H1 (cell line): Measurements from ENCODE around the gene DNAJC19. TPM values are rescaled to one million over a fixed set of nuclear protein-coding genes. Genes with fewer than 3 reads are reported as not detected.

Source experiments
- CTCF ChIA-PET: fragments of 300-600 bp; sonication (Branson Sonifier 250); formaldehyde crosslinking; loops from one replicate; lab custom pipeline; 2021; ENCODE audit not compliant: partially characterized antibody; lab: Charles Lee
- POLR2A ChIA-PET: fragments of 300-600 bp; sonication (Branson Sonifier 250); formaldehyde crosslinking; loops from one replicate; lab custom pipeline; 2021; ENCODE audit warnings: inconsistent platforms; ENCODE audit not compliant: partially characterized antibody; lab: Charles Lee
- DNase-seq, 2 experiments: peaks; one replicate each; pipeline versions ENCODE4 v3.0.0 to v3.0.0-alpha.2; 2010 to 2022; ENCODE audit warnings: low spot score in 2 of 2, low read depth in 1 of 2, mixed read lengths in 1 of 2
- FAIRE-seq: peaks from 2 replicates; lab custom pipeline; 2011; peaks lifted over from hg19 to GRCh38; lab: Jason Lieb, UNC
- H2AFZ ChIP-seq: 2 replicates; pipeline ENCODE4 v1.8.1; 2012; ENCODE audit warnings: low read length, inconsistent platforms
- H2AK5ac ChIP-seq: 2 replicates; pipeline ENCODE4 v1.6.1; 2013; ENCODE audit warnings: low read depth, low read length
- H2BK120ac ChIP-seq: replicated peaks from 2 replicates; pipeline ENCODE3; 2013; ENCODE audit warnings: low read depth, low read length, inconsistent platforms
- H2BK12ac ChIP-seq: 2 replicates; pipeline ENCODE4 v1.6.1; 2013; ENCODE audit warnings: low read depth, low read length
- H2BK15ac ChIP-seq: 2 replicates; pipeline ENCODE4 v1.6.1; 2013; ENCODE audit warnings: low read length
- H2BK20ac ChIP-seq: 2 replicates; pipeline ENCODE4 v1.6.1; 2013; ENCODE audit warnings: low read length
- H2BK5ac ChIP-seq: 2 replicates; pipeline ENCODE4 v1.6.1; 2013; ENCODE audit warnings: low read depth, low read length
- H3K14ac ChIP-seq: 2 replicates; pipeline ENCODE4 v1.6.1; 2013; ENCODE audit warnings: inconsistent platforms; ENCODE audit not compliant: insufficient read length
- H3K18ac ChIP-seq: 2 replicates; pipeline ENCODE4 v1.6.1; 2013; ENCODE audit warnings: low read length; ENCODE audit errors: extremely low read depth
- H3K23ac ChIP-seq: 2 replicates; pipeline ENCODE4 v1.6.1; 2013; ENCODE audit warnings: inconsistent platforms; ENCODE audit not compliant: insufficient read length
- H3K23me2 ChIP-seq: 2 replicates; pipeline ENCODE4 v1.6.1; 2013; ENCODE audit warnings: low read depth, low read length
- H3K27ac ChIP-seq: 2 replicates; pipeline ENCODE4 v1.6.1; 2011; ENCODE audit warnings: low read depth, low read length, inconsistent platforms
- H3K27me3 ChIP-seq, 4 experiments: replicated peaks in 1 of 4; 1 replicate in 1 of 4; 2 replicates in 3 of 4; pipeline versions ENCODE4 v1.6.1 to v1.8.1; 2011 to 2013; ENCODE audit warnings: low read length in 3 of 4, mild to moderate bottlenecking in 3 of 4, inconsistent platforms in 2 of 4, mixed read lengths in 2 of 4, moderate library complexity in 1 of 4; ENCODE audit not compliant: control insufficient read depth in 3 of 4, insufficient read depth in 3 of 4; ENCODE audit errors: extremely low read depth in 1 of 4
- H3K36me3 ChIP-seq, 4 experiments: 2 replicates each; pipeline versions ENCODE4 v1.6.1 to v1.8.1; 2011 to 2013; ENCODE audit warnings: mild to moderate bottlenecking in 4 of 4, low read length in 3 of 4, moderate library complexity in 2 of 4, control low read depth in 1 of 4, inconsistent platforms in 1 of 4; ENCODE audit not compliant: insufficient read depth in 4 of 4, control insufficient read depth in 2 of 4
- H3K4ac ChIP-seq: replicated peaks from 2 replicates; pipeline ENCODE3; 2013; ENCODE audit warnings: low read length, low read depth, mixed read lengths, inconsistent platforms; ENCODE audit not compliant: insufficient read length
- H3K4me1 ChIP-seq, 4 experiments: replicated peaks in 1 of 4; 1 replicate in 1 of 4; 2 replicates in 3 of 4; pipeline versions ENCODE4 v1.6.1 to v1.8.1; 2011 to 2013; ENCODE audit warnings: low read length in 3 of 4, inconsistent platforms in 2 of 4, mixed read lengths in 1 of 4; ENCODE audit not compliant: insufficient read depth in 4 of 4, control insufficient read depth in 3 of 4
- H3K4me2 ChIP-seq, 2 experiments: 2 replicates each; pipeline versions ENCODE4 v1.6.1 to v1.8.1; 2011 to 2013; ENCODE audit warnings: low read depth in 2 of 2, low read length in 2 of 2, control low read depth in 1 of 2, inconsistent platforms in 1 of 2, mild to moderate bottlenecking in 1 of 2; ENCODE audit not compliant: insufficient read depth in 1 of 2
- H3K4me3 ChIP-seq, 4 experiments: fragments of 200-600, 300-600 bp in 1 of 4; sonication (generic), shearing (Covaris generic), sonication (Bioruptor Twin) in 1 of 4; 2 replicates each; pipeline versions ENCODE4 v1.5.1 to v1.8.1; 2011 to 2016; ENCODE audit warnings: low read length in 4 of 4, low read depth in 3 of 4, control low read depth in 2 of 4, inconsistent platforms in 2 of 4, mild to moderate bottlenecking in 2 of 4, mixed read lengths in 1 of 4, moderate library complexity in 1 of 4; ENCODE audit not compliant: insufficient read depth in 2 of 4; ENCODE audit errors: extremely low read depth in 1 of 4
- H3K56ac ChIP-seq: replicated peaks from 2 replicates; pipeline ENCODE3; 2013; ENCODE audit warnings: low read depth, mild to moderate bottlenecking, mixed read lengths, low read length, inconsistent platforms; ENCODE audit not compliant: insufficient read length
- H3K79me1 ChIP-seq: 2 replicates; pipeline ENCODE4 v1.6.1; 2013; ENCODE audit warnings: low read depth, low read length, control low read depth
- H3K79me2 ChIP-seq, 2 experiments: 2 replicates each; pipeline versions ENCODE4 v1.6.1 to v1.8.1; 2012 to 2013; ENCODE audit warnings: low read length in 2 of 2, mild to moderate bottlenecking in 2 of 2, inconsistent platforms in 1 of 2; ENCODE audit not compliant: insufficient read depth in 2 of 2, control insufficient read depth in 1 of 2
- H3K9ac ChIP-seq, 4 experiments: replicated peaks in 1 of 4; 1 replicate in 1 of 4; 2 replicates in 3 of 4; pipeline versions ENCODE4 v1.6.1 to v1.8.1; 2011 to 2013; ENCODE audit warnings: low read depth in 3 of 4, low read length in 3 of 4, control low read depth in 2 of 4, mild to moderate bottlenecking in 2 of 4, moderate library complexity in 2 of 4, inconsistent platforms in 1 of 4; ENCODE audit errors: extremely low read depth in 1 of 4
- H3K9me3 ChIP-seq, 2 experiments: 2 replicates each; pipeline versions ENCODE4 v1.6.1 to v1.8.1; 2012 to 2013; ENCODE audit warnings: mild to moderate bottlenecking in 2 of 2, moderate library complexity in 2 of 2, control low read depth in 1 of 2, inconsistent platforms in 1 of 2, low read depth in 1 of 2, low read length in 1 of 2, mixed read lengths in 1 of 2; ENCODE audit not compliant: insufficient read depth in 2 of 2
- H4K20me1 ChIP-seq, 2 experiments: replicated peaks in 1 of 2; 2 replicates each; pipeline versions ENCODE3 to v1.8.1; 2011 to 2013; ENCODE audit warnings: inconsistent platforms in 2 of 2, low read length in 2 of 2, mild to moderate bottlenecking in 1 of 2; ENCODE audit not compliant: insufficient read depth in 2 of 2, control insufficient read depth in 1 of 2
- H4K5ac ChIP-seq: 2 replicates; pipeline ENCODE4 v1.6.1; 2013; ENCODE audit warnings: low read length, low read depth, mixed read lengths, inconsistent platforms; ENCODE audit not compliant: insufficient read length
- H4K8ac ChIP-seq: 2 replicates; pipeline ENCODE4 v1.8.0; 2013; ENCODE audit warnings: mild to moderate bottlenecking, moderate library complexity, low read length, inconsistent platforms; ENCODE audit not compliant: insufficient read depth; ENCODE audit errors: extremely low read depth
- H4K91ac ChIP-seq: replicated peaks from 2 replicates; pipeline ENCODE3; 2013; ENCODE audit warnings: low read length, mixed read lengths, inconsistent platforms; ENCODE audit not compliant: insufficient read length
- BCL11A ChIP-seq, 2 experiments: IDR thresholded peaks; one replicate each; pipeline ENCODE4 v1.6.1; 2011; ENCODE audit warnings: low read depth in 2 of 2, low read length in 2 of 2, mild to moderate bottlenecking in 2 of 2
- CHD1 ChIP-seq: IDR thresholded peaks from 2 replicates; pipeline ENCODE4 v1.6.1; 2012; ENCODE audit warnings: low read depth, low read length, improper control_type of control experiment
- EP300 ChIP-seq, 2 experiments: IDR thresholded peaks; 1 replicate in 1 of 2; 2 replicates in 1 of 2; pipeline ENCODE4 v1.6.1; 2011 to 2012; ENCODE audit warnings: low read depth in 2 of 2, low read length in 2 of 2, mild to moderate bottlenecking in 2 of 2, borderline replicate concordance in 1 of 2, inconsistent platforms in 1 of 2, moderate library complexity in 1 of 2
- SIRT6 ChIP-seq: IDR thresholded peaks from one replicate; pipeline ENCODE4 v1.7.1; 2012; ENCODE audit warnings: low read length, inconsistent platforms
- TAF7 ChIP-seq: optimal IDR thresholded peaks from 2 replicates; pipeline ENCODE3; 2011; ENCODE audit warnings: low read depth, mild to moderate bottlenecking, inconsistent platforms, low read length, moderate library complexity, borderline replicate concordance
- TBP ChIP-seq: IDR thresholded peaks from 2 replicates; pipeline ENCODE4 v1.6.1; 2011; ENCODE audit warnings: low read depth, low read length, improper control_type of control experiment
- TEAD4 ChIP-seq: IDR thresholded peaks from 2 replicates; pipeline ENCODE4 v1.6.1; 2012; ENCODE audit warnings: low read depth, low read length, inconsistent platforms, mixed read lengths
- YY1 ChIP-seq: IDR thresholded peaks from 2 replicates; pipeline ENCODE4 v1.6.1; 2011; ENCODE audit warnings: low read depth, mild to moderate bottlenecking, low read length
- WGBS, 2 experiments: shearing (Covaris generic) in 1 of 2; methylation state at CpG; one replicate each; pipeline versions ENCODE4 v1.1.6 to v1.1.7; 2013 to 2015; ENCODE audit warnings: low lambda C conversion rate in 2 of 2, mixed read lengths in 2 of 2, inconsistent platforms in 1 of 2, low coverage in 1 of 2, missing lambda C conversion rate in 1 of 2; ENCODE audit not compliant: insufficient replicate concordance in 2 of 2, insufficient coverage in 1 of 2, insufficient read length in 1 of 2; ENCODE audit errors: extremely low coverage in 1 of 2, missing lambda C conversion rate in 1 of 2; 5-methylcytosine and 5-hydroxymethylcytosine counted together
- polyA plus RNA-seq, 7 experiments: library from polyadenylated mRNA; depleted of rRNA in 3 of 7; stranded (reverse) in 5 of 7; unstranded in 2 of 7; fragments of >200 nt in 5 of 7; fragments of 200-250 nt in 2 of 7; gene quantifications; 1 replicate in 5 of 7; 2 replicates in 1 of 7; 4 replicates in 1 of 7; pipeline versions ENCODE4 v1.2.1 to v1.2.3, GENCODE V29; 2011 to 2013; ENCODE audit warnings: missing spikeins in 2 of 7, mixed read lengths in 2 of 7
- total RNA-seq: library from RNA; stranded (reverse); fragmentation: NEBNext Ultra II Directional; extraction: Animal tissue kit (Norgen Biotek cat#: 25700); gene quantifications from 2 replicates; pipeline ENCODE4 v1.2.1, GENCODE V29; 2021
- TF ChIP-seq, protein P1 (sequence below): IDR thresholded peaks from 2 replicates; pipeline ENCODE4 v1.6.1; 2011; ENCODE audit warnings: low read depth, mild to moderate bottlenecking, low read length; ENCODE audit not compliant: insufficient read depth
- TF ChIP-seq, protein P2 (sequence below): IDR thresholded peaks from 2 replicates; pipeline ENCODE4 v1.6.1; 2012; ENCODE audit warnings: low read length, inconsistent platforms

The DNAJC19 gene
- total and polyA plus RNA-seq, 2 of the 8 experiments (the other 6 are each of a cell fraction or from before 2014, with no cell fraction given) = 62.4 to 90.9 TPM

DNA sequence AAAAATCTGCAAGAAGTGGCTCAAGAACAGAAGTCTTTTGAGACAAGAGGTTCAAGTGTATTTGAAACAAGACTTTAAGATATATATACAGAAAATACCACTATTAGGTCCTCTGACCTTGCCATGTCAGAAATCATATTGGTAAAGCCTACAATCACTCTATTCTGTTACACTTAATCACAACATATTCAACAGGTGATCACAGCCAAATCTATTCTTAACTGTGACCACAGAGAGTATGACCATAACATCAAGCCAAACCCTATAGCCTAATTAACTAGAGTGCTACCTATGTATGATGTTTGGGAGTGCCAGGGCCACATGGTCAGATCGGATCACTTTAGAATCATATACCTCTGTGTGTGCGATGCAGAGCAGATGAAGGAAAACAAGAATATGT is 2.2 kb downstream of the DNAJC19 start:
- Histone ChIP-seq H3K4me1 (no peaks in the 10 kb centered on the region), H2AK5ac (no peak overlapping the region), H3K27me3 (no peaks in the 10 kb centered on the region), H4K5ac (no peak overlapping the region), H3K23me2 (peaks cover 4% of the 10 kb centered on the region; the same call in 1 of the 2 replicates), H3K4me3 (no peak overlapping the region), H3K36me3 (peaks cover 0 to 44% (median 10%) of the 10 kb centered on the region in 4 experiments; a peak in 6 of 8 replicates), H4K20me1 (no peaks in the 10 kb centered on the region), H3K4ac (no peak overlapping the region), H3K79me1 (peaks cover 3% of the 10 kb centered on the region; the same call in 1 of the 2 replicates), H2AFZ (no peak overlapping the region), H3K9ac (no peak overlapping the region), H2BK20ac (no peak overlapping the region), H2BK15ac (no peak overlapping the region), H3K18ac (no peak overlapping the region), H3K27ac (no peak overlapping the region), H3K56ac (no peak overlapping the region), H3K79me2 (peaks cover 0 to 19% of the 10 kb centered on the region in 2 experiments; a peak in 2 of 4 replicates), H2BK120ac (no peak overlapping the region), H4K91ac (no peak overlapping the region), H2BK12ac (no peak overlapping the region), H3K9me3 (no peaks in the 10 kb centered on the region), H2BK5ac (no peak overlapping the region), H3K4me2 (no peak overlapping the region), H3K23ac (no peak overlapping the region), H4K8ac (no peak overlapping the region), H3K14ac (no peak overlapping the region)
- FAIRE-seq (no peak), DNase-seq (no peak)
- ChIA-PET CTCF (no interaction called here), POLR2A (no interaction called here)
- TF ChIP-seq TBP (no peak), BCL11A (IDR thresholded peaks at IDR 0.05; ENCODE audit: low read depth in 2 of 2, low read length in 2 of 2) (no peak), CHD1 (no peak), TEAD4 (no peak), YY1 (no peak), EP300 (IDR thresholded peaks at IDR 0.05; ENCODE audit: borderline replicate concordance in 1 of 2, low read depth in 2 of 2, low read length in 2 of 2) (no peak), TAF7 (no peak), SIRT6 (no peak)
- TF ChIP-seq, protein P1, sequence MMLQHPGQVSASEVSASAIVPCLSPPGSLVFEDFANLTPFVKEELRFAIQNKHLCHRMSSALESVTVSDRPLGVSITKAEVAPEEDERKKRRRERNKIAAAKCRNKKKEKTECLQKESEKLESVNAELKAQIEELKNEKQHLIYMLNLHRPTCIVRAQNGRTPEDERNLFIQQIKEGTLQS = no peak
- TF ChIP-seq, protein P2, sequence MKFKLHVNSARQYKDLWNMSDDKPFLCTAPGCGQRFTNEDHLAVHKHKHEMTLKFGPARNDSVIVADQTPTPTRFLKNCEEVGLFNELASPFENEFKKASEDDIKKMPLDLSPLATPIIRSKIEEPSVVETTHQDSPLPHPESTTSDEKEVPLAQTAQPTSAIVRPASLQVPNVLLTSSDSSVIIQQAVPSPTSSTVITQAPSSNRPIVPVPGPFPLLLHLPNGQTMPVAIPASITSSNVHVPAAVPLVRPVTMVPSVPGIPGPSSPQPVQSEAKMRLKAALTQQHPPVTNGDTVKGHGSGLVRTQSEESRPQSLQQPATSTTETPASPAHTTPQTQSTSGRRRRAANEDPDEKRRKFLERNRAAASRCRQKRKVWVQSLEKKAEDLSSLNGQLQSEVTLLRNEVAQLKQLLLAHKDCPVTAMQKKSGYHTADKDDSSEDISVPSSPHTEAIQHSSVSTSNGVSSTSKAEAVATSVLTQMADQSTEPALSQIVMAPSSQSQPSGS = no peak
- 88% methylated on average over 2 of the region's 2 CpGs; no CpG with 5 or more reads in 1 of the 2 experiments for WGBS, 2 experiments
